ENCODE measurements around the gene ST6GALNAC2.

Gene ST6GALNAC2

GRCh38 chr17:76541739-76542454 is 43.8 kb downstream of the ST6GALNAC2 start:
- no peak overlapping the region for H3K9ac ChIP-seq (ENCODE audit: low read depth, low read length)
- no peaks in the 10 kb centered on the region for H3K9me3 ChIP-seq (ENCODE audit: control insufficient read depth, insufficient read depth, low read length)
- H3K4me3 ChIP-seq (ENCODE audit: low read depth, low read length) = no peak overlapping the region
- peaks cover 11% of the 10 kb centered on the region for H3K4me1 ChIP-seq (ENCODE audit: control insufficient read depth, insufficient read depth, low read length)
- no peaks in the 10 kb centered on the region for H3K36me3 ChIP-seq (ENCODE audit: control insufficient read depth, insufficient read depth, low read length)
- peaks cover 23% of the 10 kb centered on the region for H3K27me3 ChIP-seq (ENCODE audit: control insufficient read depth, insufficient read depth, low read length)

GRCh38 chr17:76540381-76541300 is 45.0 kb downstream of the ST6GALNAC2 start:
- Histone ChIP-seq H3K9me3 (ENCODE audit: control insufficient read depth, insufficient read depth, low read length) (no peaks in the 10 kb centered on the region), H3K9ac (ENCODE audit: low read depth, low read length) (no peak overlapping the region), H3K36me3 (ENCODE audit: control insufficient read depth, insufficient read depth, low read length) (no peaks in the 10 kb centered on the region), H3K27me3 (ENCODE audit: control insufficient read depth, insufficient read depth, low read length) (peaks cover 33% of the 10 kb centered on the region), H3K4me1 (ENCODE audit: control insufficient read depth, insufficient read depth, low read length) (peaks cover 11% of the 10 kb centered on the region), H3K4me3 (ENCODE audit: low read depth, low read length) (peak overlapping the region; percentile 50)

DNA sequence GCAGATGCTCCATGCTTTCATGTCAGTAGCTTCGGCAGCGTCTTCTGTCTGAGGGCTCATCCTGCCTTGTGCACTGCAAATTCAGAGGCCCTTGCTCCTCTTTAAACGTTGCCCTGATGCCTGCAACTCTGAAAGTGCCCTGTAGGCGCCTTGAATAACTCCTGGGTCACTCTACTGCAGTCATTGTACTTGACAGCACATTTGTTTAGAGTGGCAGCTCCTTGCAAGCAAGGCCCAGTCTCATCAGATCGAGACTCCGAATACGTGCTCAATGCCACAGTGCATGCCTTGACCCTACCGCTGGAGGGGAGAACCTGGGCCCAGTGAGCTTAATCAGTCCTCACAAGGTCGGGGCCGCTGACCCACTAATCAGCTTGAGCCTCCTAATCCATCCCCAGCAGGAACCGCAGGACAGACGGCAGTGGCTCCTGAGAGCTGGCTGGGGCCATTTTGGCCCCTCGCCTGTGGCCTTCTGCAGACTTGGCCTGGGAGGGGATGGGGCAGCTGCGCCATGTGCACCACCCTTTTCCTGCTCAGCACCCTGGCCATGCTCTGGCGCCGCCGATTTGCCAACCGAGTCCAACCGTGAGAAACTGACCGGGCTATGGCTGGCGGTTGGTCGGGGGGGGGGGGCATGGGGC is 45.9 kb downstream of the ST6GALNAC2 start, which contains the start of gene PRCD:
PRCD (plus strand) TSS at position 414 of the 641 bp plus-strand sequence; CDS start at position 512, 98 bp downstream.
- Histone ChIP-seq H3K9me3 (ENCODE audit: control insufficient read depth, insufficient read depth, low read length) (no peaks in the 10 kb centered on the region), H3K27me3 (ENCODE audit: control insufficient read depth, insufficient read depth, low read length) (peaks cover 33% of the 10 kb centered on the region), H3K4me3 (ENCODE audit: low read depth, low read length) (peak within 1 kb of the TSS; percentile 50), H3K36me3 (ENCODE audit: control insufficient read depth, insufficient read depth, low read length) (no peaks in the 10 kb centered on the region), H3K9ac (ENCODE audit: low read depth, low read length) (no peak within 1 kb of the TSS), H3K4me1 (ENCODE audit: control insufficient read depth, insufficient read depth, low read length) (peaks cover 11% of the 10 kb centered on the region)

DNA sequence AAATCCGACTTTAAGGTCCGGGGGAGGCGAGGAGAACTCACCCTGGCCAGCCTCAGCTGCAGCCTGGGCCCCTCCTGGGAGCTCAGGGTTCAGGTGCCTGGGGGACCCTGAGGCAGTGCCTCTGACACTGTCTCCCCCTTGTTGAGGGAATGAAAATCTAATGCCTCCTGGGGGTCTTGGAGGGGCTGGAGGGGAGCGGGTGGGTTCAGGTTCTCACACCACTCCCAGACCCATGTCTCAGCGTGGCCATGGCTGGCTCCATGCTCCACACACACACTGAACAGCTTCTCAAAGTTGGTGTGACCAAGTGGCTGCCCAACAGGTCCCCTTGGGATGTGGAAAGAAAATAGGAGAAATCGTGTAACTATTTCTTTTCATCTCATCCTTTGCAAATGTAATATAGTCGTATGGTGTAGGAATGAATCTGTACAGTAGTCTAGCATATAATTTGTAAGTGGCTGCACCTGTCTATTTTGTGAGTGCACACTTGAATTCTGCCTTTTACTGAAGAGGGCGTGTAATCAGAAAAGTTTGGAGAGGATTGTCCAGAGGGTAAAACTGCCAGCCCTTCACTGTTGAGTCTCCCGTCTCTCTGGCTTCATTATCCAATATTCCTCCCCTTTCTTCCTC is 46.6 kb downstream of the ST6GALNAC2 start:
- Histone ChIP-seq H3K9me3 (ENCODE audit: control insufficient read depth, insufficient read depth, low read length) (no peaks in the 10 kb centered on the region), H3K9ac (ENCODE audit: low read depth, low read length) (no peak overlapping the region), H3K36me3 (ENCODE audit: control insufficient read depth, insufficient read depth, low read length) (no peaks in the 10 kb centered on the region), H3K4me3 (ENCODE audit: low read depth, low read length) (no peak overlapping the region), H3K27me3 (ENCODE audit: control insufficient read depth, insufficient read depth, low read length) (peaks cover 33% of the 10 kb centered on the region), H3K4me1 (ENCODE audit: control insufficient read depth, insufficient read depth, low read length) (peaks cover 11% of the 10 kb centered on the region)

DNA sequence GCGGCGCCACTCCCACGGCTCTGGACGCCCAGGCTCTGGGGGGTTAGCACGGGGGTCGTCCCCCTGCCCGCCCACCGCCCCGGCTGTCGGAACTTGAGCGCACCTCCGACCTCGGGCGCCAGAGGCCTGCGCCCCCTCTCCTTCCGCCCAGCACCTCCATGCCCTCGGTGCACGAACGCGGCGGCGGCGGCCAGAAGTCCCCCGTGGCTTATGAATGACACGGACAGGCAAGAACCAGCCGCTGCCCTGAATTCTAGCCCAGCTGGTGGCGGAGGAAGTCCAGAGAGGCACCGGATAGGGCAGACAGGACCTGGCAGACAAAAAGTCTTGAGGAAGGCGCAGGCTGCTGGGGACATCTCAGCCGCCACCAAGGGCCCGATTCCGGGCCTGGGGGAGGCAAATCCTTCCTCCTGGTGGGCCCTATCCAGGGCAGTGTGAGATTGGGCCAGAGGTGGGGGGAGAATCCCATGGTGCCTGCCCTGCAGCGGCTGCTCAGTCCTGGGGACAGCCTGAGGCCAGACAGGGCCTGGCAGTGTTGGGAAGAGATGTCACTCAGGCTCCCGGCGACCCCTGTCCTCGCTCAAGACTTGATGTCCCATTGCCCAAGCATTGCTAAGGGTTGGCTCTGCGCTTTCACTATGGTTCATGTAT is 47.3 kb downstream of the ST6GALNAC2 start:
- Histone ChIP-seq H3K36me3 (ENCODE audit: control insufficient read depth, insufficient read depth, low read length) (no peaks in the 10 kb centered on the region), H3K4me3 (ENCODE audit: low read depth, low read length) (peak overlapping the region; percentile 55), H3K4me1 (ENCODE audit: control insufficient read depth, insufficient read depth, low read length) (peaks cover 9% of the 10 kb centered on the region), H3K9ac (ENCODE audit: low read depth, low read length) (no peak overlapping the region), H3K9me3 (ENCODE audit: control insufficient read depth, insufficient read depth, low read length) (no peaks in the 10 kb centered on the region), H3K27me3 (ENCODE audit: control insufficient read depth, insufficient read depth, low read length) (peaks cover 33% of the 10 kb centered on the region)

- Histone ChIP-seq H3K36me3 (ENCODE audit: control insufficient read depth, insufficient read depth, low read length) (no peaks in the 10 kb centered on the region), H3K27me3 (ENCODE audit: control insufficient read depth, insufficient read depth, low read length) (peaks cover 33% of the 10 kb centered on the region), H3K9ac (ENCODE audit: low read depth, low read length) (no peak within 1 kb of the TSS), H3K9me3 (ENCODE audit: control insufficient read depth, insufficient read depth, low read length) (no peaks in the 10 kb centered on the region), H3K4me1 (ENCODE audit: control insufficient read depth, insufficient read depth, low read length) (peaks cover 9% of the 10 kb centered on the region), H3K4me3 (ENCODE audit: low read depth, low read length) (peak within 1 kb of the TSS; percentile 55)
Observed at GRCh38 chr17:76537578-76538280, 47.9 kb downstream of the ST6GALNAC2 start, which contains the start of gene CYGB. CYGB (minus strand) TSS chr17:76537709; CDS start chr17:76537542, 167 bp downstream.

DNA sequence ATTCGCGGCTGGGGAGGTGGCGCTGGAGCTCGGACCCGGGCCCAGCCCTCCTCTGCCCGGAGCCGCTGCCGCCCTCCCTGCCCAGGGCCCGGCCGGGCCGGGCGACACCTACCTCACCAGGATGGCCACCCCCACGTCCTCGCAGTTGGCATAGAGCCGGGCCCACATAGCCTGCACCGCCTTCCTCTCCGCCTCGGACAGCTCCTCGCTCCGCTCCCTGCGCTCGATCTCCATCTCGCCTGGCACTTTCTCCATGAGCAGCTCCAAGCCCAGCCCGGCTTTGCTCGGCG is 48.4 kb downstream of the ST6GALNAC2 start:
- H3K27me3 ChIP-seq (ENCODE audit: control insufficient read depth, insufficient read depth, low read length) = peaks cover 31% of the 10 kb centered on the region
- peak overlapping the region; percentile 55 for H3K4me3 ChIP-seq (ENCODE audit: low read depth, low read length)
- no peaks in the 10 kb centered on the region for H3K36me3 ChIP-seq (ENCODE audit: control insufficient read depth, insufficient read depth, low read length)
- H3K4me1 ChIP-seq (ENCODE audit: control insufficient read depth, insufficient read depth, low read length) = peaks cover 9% of the 10 kb centered on the region
- H3K9ac ChIP-seq (ENCODE audit: low read depth, low read length) = no peak overlapping the region
- no peaks in the 10 kb centered on the region for H3K9me3 ChIP-seq (ENCODE audit: control insufficient read depth, insufficient read depth, low read length)

- Histone ChIP-seq H3K36me3 (ENCODE audit: control insufficient read depth, insufficient read depth, low read length) (no peaks in the 10 kb centered on the region), H3K9ac (ENCODE audit: low read depth, low read length) (no peak overlapping the region), H3K27me3 (ENCODE audit: control insufficient read depth, insufficient read depth, low read length) (peaks cover 31% of the 10 kb centered on the region), H3K4me1 (ENCODE audit: control insufficient read depth, insufficient read depth, low read length) (peaks cover 9% of the 10 kb centered on the region), H3K9me3 (ENCODE audit: control insufficient read depth, insufficient read depth, low read length) (no peaks in the 10 kb centered on the region), H3K4me3 (ENCODE audit: low read depth, low read length) (peak overlapping the region; percentile 55)
Observed at GRCh38 chr17:76536511-76537287, 49.0 kb downstream of the ST6GALNAC2 start.

GRCh38 chr17:76535788-76536510 is 49.7 kb downstream of the ST6GALNAC2 start:
- Histone ChIP-seq H3K4me3 (ENCODE audit: low read depth, low read length) (no peak overlapping the region), H3K36me3 (ENCODE audit: control insufficient read depth, insufficient read depth, low read length) (no peaks in the 10 kb centered on the region), H3K4me1 (ENCODE audit: control insufficient read depth, insufficient read depth, low read length) (peaks cover 4% of the 10 kb centered on the region), H3K27me3 (ENCODE audit: control insufficient read depth, insufficient read depth, low read length) (peaks cover 31% of the 10 kb centered on the region), H3K9me3 (ENCODE audit: control insufficient read depth, insufficient read depth, low read length) (no peaks in the 10 kb centered on the region), H3K9ac (ENCODE audit: low read depth, low read length) (no peak overlapping the region)

Measured in iPS-15b (cell line).